SK-N-SH (cell line): ENCODE data around the gene KLHL22.

Experiments
- EP300 ChIP-seq, 2 experiments: IDR thresholded peaks; 2 replicates each; pipeline versions ENCODE4 v1.4.0 to v1.6.1; 2012; ENCODE audit warnings: borderline replicate concordance in 1 of 2, low read depth in 1 of 2, low read length in 1 of 2
- JUND ChIP-seq: IDR thresholded peaks from 2 replicates; pipeline ENCODE4 v1.4.0; 2012
- POLR2AphosphoS5 ChIP-seq: IDR thresholded peaks from 2 replicates; pipeline ENCODE4 v1.6.1; 2012; ENCODE audit warnings: low read depth, low read length
- RAD21 ChIP-seq: IDR thresholded peaks from 2 replicates; pipeline ENCODE4 v1.6.1; 2012; ENCODE audit warnings: mild to moderate bottlenecking, low read length
- TF ChIP-seq, protein P1 (sequence below): fragments of 200-600 bp; sonication (generic); IDR thresholded peaks from 2 replicates; pipeline ENCODE4 v1.6.1; 2017; ENCODE audit warnings: antibody characterized with exemption, mild to moderate bottlenecking, moderate library complexity

GRCh38 chr22:20532256-20532993, 36.8 kb upstream of the KLHL22 start:
- TF ChIP-seq, protein P1, sequence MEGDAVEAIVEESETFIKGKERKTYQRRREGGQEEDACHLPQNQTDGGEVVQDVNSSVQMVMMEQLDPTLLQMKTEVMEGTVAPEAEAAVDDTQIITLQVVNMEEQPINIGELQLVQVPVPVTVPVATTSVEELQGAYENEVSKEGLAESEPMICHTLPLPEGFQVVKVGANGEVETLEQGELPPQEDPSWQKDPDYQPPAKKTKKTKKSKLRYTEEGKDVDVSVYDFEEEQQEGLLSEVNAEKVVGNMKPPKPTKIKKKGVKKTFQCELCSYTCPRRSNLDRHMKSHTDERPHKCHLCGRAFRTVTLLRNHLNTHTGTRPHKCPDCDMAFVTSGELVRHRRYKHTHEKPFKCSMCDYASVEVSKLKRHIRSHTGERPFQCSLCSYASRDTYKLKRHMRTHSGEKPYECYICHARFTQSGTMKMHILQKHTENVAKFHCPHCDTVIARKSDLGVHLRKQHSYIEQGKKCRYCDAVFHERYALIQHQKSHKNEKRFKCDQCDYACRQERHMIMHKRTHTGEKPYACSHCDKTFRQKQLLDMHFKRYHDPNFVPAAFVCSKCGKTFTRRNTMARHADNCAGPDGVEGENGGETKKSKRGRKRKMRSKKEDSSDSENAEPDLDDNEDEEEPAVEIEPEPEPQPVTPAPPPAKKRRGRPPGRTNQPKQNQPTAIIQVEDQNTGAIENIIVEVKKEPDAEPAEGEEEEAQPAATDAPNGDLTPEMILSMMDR: no peak
- TF ChIP-seq EP300 (IDR thresholded peaks at IDR 0.05; ENCODE audit: borderline replicate concordance in 1 of 2, low read depth in 1 of 2, low read length in 1 of 2) (no peak), JUND (no peak), POLR2AphosphoS5 (no peak), RAD21 (no peak)
